T-helper 2 cell treated with Interferon-gamma antibody and Interleukin-4, amounts not matched to agents 5 μg/mL and 100 μg/mL, for 36 hours (primary cell): Measurements from ENCODE around the gene APC2.
"Not testable (repeated sequence)": the region's sequence is repeated elsewhere in the genome, so short reads cannot be mapped to it uniquely, and the experiment has no call there.

Experiments
- DNase-seq: peaks from one replicate; pipeline ENCODE4 v3.0.0; 2021; ENCODE audit warnings: low spot score
- H3K27ac Mint-ChIP-seq: one replicate; pipeline ENCODE4 v1.8.0; 2021; ENCODE audit warnings: mild to moderate bottlenecking, mixed read lengths
- H3K27me3 Mint-ChIP-seq: one replicate; pipeline ENCODE4 v1.8.0; 2021; ENCODE audit warnings: low read depth, mixed read lengths
- H3K36me3 Mint-ChIP-seq: one replicate; pipeline ENCODE4 v1.8.0; 2021; ENCODE audit warnings: low read depth, mixed read lengths
- H3K4me1 Mint-ChIP-seq: one replicate; pipeline ENCODE4 v1.8.0; 2021; ENCODE audit warnings: low read depth, mixed read lengths
- H3K4me3 Mint-ChIP-seq: one replicate; pipeline ENCODE4 v1.8.0; 2022; ENCODE audit warnings: mild to moderate bottlenecking, moderate library complexity, mixed read lengths
- H3K9me3 Mint-ChIP-seq: one replicate; pipeline ENCODE4 v1.8.0; 2021; ENCODE audit warnings: mixed read lengths

Gene APC2

DNA sequence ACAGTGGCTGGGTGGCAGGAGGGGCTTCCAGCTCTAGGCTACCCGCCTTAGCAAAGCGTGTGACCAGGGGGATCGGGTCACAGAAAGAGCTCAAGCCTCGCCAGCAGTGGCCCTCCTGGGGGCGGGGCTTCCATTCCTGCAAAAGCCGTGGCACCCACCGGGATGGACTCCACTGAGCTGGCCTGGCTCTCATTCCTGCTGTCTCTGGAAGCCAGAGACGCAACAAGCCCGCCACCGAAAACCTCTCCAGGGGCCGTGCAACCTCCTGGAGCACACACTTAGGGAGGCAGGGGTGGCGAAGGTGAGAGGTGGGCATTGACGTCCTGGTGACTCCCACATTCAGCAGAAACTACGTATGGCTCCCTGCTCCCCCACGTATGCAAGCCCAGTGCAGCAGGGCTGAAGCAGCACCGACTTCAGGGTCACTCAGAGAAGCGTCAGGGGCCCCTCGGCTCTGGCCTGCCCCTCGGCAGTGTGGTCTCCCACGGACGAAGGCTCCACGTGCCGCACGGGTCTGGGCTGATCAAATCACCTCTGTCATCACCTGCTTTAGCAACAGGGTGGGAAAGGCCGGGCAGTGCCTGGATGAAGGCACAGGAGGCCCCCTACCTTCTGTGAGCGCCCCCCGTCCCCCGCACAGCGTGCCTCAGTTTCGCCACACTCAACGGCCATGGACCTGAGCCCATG lies 26.0 kb downstream of the APC2 start:
- DNase-seq, result no peak
- no peak overlapping the region for H3K4me3 Mint-ChIP-seq
- H3K4me1 Mint-ChIP-seq, result peaks cover 8% of the 10 kb centered on the region
- no peak overlapping the region for H3K27ac Mint-ChIP-seq
- H3K36me3 Mint-ChIP-seq, result peaks cover 6% of the 10 kb centered on the region
- no peaks in the 10 kb centered on the region for H3K9me3 Mint-ChIP-seq
- H3K27me3 Mint-ChIP-seq, result peaks cover 12% of the 10 kb centered on the region

GRCh38 chr19:1477056-1477455 lies 27.1 kb downstream of the APC2 start:
- not testable (repeated sequence) for DNase-seq, H3K4me3 Mint-ChIP-seq, H3K27me3 Mint-ChIP-seq, H3K9me3 Mint-ChIP-seq, H3K36me3 Mint-ChIP-seq, H3K4me1 Mint-ChIP-seq, H3K27ac Mint-ChIP-seq

- Mint-ChIP-seq H3K36me3 (peaks cover 6% of the 10 kb centered on the region), H3K27ac (peak within 1 kb of the TSS; percentile 98), H3K9me3 (no peaks in the 10 kb centered on the region), H3K27me3 (no peaks in the 10 kb centered on the region), H3K4me3 (peak within 1 kb of the TSS; percentile 99), H3K4me1 (peaks cover 8% of the 10 kb centered on the region)
- DNase-seq, result peak; percentile 92
Measured at GRCh38 chr19:1478934-1479707, 29.2 kb downstream of the APC2 start, which contains the start of gene C19orf25. TSS of gene C19orf25 (minus strand) at chr19:1479215. CDS start at chr19:1478903, 312 bp downstream.

DNA sequence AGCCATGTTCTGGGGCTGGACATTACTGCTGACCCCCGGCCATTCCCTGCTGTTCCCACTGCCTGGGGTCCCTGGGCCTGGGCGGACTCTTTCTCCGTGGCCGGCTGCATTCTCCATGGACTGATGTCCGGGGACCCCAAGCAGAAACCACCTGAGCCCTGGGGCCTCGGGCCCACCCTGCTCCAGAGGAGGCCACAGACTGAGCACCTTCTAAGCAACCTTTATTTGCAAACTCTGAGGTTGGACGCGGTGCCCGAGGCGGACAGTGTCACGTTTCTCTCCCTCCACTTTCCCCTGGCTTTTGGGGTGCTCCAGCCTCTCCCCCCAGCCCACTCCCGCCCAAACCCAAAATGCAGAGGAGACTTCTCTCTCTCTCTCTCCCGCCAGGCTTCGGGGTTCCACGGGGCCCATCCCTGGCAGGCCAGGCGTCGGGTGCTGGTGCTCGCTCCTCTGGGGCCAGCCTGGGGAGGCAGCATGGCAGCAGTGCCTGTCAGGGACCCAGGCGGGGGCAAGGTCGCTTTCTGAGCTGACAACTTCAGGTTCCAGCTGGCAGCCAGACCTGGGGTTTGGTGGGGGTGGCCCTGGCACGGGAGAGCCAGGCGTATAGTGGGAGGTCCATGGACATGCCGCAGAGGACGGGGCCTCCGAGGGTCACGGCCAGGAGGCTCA lies 31.4 kb downstream of the APC2 start:
- no peak overlapping the region for H3K4me3 Mint-ChIP-seq
- DNase-seq, result no peak
- no peak overlapping the region for H3K27ac Mint-ChIP-seq
- no peaks in the 10 kb centered on the region for H3K27me3 Mint-ChIP-seq
- peaks cover 8% of the 10 kb centered on the region for H3K4me1 Mint-ChIP-seq
- no peaks in the 10 kb centered on the region for H3K9me3 Mint-ChIP-seq
- H3K36me3 Mint-ChIP-seq, result peaks cover 6% of the 10 kb centered on the region

DNA sequence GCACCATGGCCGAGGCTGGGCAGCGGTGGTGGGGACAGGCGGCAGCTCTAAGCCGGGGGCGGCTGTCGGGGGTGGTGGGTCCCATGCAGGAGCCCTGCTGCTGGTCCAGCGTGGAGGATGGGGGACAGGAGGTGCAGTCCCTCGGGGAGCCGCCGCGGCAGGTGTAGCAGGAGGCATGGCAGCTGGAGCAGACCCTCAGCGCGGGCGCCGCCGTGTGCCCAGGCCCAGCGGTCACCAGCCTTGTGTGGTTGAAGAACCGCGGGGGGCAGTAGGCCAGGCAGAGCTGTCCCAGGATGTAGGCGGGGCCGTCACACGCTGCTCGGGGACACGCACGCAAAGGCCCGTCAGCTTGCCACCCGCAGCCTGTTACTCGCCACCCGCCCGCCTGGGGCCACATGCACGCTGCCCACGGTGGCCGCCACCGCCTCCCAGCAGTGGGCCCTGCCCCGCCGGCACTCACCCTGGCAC lies 32.0 kb downstream of the APC2 start:
- no peaks in the 10 kb centered on the region for H3K27me3 Mint-ChIP-seq
- H3K27ac Mint-ChIP-seq, result no peak overlapping the region
- H3K4me3 Mint-ChIP-seq, result no peak overlapping the region
- H3K4me1 Mint-ChIP-seq, result peaks cover 8% of the 10 kb centered on the region
- no peaks in the 10 kb centered on the region for H3K9me3 Mint-ChIP-seq
- no peak for DNase-seq
- peaks cover 6% of the 10 kb centered on the region for H3K36me3 Mint-ChIP-seq

DNA sequence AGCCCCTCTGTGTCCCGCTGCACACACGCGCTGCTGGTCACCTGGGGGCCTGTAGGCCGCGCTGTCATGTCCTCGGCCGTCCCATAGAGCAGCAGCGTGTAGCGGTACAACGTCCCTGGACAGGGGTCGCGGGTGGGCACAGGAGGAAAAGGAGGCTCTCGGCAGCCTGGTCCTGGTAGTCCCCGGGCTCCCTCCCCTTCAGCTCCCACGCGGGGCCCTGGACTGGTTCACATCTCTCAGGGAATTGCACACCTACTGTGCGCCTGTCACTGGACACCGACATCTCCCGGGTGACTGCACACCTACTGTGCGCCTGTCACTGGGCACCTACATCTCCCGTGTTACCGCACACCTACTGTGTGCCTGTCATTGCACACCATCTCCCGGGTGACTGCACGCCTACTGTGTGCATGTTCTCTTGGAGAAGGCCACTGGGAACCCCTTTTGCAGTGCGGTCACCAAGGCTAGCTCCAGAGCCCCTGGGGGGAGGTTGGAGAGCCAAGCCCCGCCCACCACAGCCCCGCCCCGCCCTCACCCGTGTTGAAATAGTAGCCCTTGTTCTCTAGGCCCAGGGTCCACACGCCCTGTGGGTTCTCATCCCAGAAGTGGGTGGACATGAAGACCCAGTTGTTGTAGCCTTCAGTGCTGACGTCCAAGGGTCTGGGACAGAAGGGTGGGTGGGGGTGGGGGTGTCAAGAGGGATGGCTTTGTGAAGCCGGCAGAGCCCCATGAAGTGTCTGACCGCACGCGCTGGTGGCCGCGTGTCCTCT lies 32.6 kb downstream of the APC2 start:
- no peak for DNase-seq
- Mint-ChIP-seq H3K4me3 (no peak overlapping the region), H3K9me3 (no peaks in the 10 kb centered on the region), H3K27ac (no peak overlapping the region), H3K4me1 (peaks cover 4% of the 10 kb centered on the region), H3K27me3 (no peaks in the 10 kb centered on the region), H3K36me3 (peaks cover 2% of the 10 kb centered on the region)

DNA sequence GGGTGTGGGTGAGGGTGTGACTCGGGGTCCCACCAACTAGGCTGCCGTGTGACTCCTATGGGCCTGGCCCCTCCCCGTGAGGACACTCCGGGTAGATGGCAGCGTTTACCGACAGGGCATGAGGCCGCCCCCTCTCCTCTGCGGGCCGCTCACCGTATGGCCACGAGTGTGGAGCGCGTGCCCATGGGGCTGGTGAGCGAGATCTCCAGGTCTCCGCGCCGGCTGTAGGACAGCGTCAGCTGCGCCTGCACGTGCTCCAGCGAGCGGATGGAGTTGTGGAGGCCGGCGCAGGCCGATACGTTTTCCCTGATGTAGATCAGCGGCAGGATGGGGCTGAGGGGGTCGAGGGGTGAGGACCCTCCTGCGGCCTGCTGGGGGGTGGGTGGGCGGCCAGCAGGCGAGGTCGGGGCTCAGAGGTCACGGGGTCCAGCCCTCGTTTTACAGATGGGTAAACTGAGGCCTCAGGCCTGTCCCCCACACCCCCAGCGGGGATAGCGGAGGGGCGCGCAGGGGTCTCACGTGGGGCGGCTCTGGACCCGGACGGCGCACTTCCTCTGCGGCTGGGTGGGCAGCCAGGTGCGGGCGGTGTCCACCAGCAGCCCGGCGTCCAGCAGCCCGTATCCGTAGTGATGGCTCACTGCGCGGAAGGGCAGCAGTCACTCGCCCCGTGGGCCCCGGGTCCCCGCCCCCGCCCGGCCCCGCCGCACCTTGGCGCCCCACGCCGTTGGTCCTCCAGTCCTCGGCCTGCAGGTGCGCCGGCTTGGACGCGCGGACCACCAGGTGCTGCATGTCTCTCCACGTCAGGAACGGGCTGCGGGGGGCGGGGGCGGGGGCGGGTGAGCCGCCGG lies 33.4 kb downstream of the APC2 start:
- H3K36me3 Mint-ChIP-seq, result peaks cover 2% of the 10 kb centered on the region
- peaks cover 4% of the 10 kb centered on the region for H3K4me1 Mint-ChIP-seq
- H3K4me3 Mint-ChIP-seq, result no peak overlapping the region
- H3K27ac Mint-ChIP-seq, result no peak overlapping the region
- H3K27me3 Mint-ChIP-seq, result no peaks in the 10 kb centered on the region
- no peak for DNase-seq
- no peaks in the 10 kb centered on the region for H3K9me3 Mint-ChIP-seq

- Mint-ChIP-seq H3K27me3 (no peaks in the 10 kb centered on the region), H3K4me1 (peaks cover 3% of the 10 kb centered on the region), H3K9me3 (no peaks in the 10 kb centered on the region), H3K36me3 (peaks cover under 1% of the 10 kb centered on the region), H3K27ac (no peak overlapping the region), H3K4me3 (no peak overlapping the region)
- no peak for DNase-seq
Measured at GRCh38 chr19:1483979-1484428, 34.1 kb downstream of the APC2 start.

DNA sequence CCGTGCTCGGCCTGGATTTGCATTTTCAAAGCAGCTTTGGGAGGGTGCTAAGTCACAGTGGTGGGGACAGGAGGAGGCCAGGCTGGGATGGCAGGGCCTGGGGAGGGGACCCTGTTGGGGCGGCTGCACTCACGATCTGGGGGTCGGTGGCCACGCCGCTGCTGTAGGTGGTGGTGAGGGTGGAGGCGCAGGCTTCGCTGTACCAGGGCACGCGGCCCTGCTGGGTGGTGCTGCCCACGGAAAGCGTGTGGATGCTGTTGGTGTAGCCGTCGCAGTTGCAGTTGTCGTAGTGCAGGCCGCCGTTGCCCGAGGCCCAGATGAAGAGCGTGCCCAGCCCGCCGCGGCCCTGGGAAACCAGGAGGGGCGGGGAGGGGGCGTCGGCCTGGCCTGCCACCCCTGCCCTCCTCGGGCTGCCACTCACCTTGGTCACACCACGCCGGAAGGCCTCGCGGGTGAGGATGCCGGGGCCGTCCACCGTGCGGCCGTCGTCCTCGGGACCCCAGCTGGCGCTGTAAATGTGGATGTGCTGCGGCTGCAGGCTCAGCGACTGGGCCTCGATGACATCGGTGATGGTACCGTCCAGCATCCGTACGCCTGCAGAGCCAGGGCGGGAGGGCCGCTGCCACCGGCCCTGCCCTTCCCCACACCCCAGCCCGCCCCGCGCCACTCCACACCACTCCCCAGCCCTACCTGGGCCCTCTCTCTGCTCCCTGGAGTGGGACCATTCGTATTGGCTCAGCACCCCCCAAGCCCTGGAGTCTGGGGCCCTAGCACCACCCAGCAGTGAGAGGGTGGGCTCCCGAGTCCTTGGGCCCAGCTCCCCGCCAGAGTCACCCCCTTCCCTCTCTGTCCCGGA lies 37.0 kb downstream of the APC2 start:
- H3K4me1 Mint-ChIP-seq, result peaks cover 14% of the 10 kb centered on the region

GRCh38 chr19:1487576-1488281 lies 37.8 kb downstream of the APC2 start:
- no peak for DNase-seq
- Mint-ChIP-seq H3K36me3 (no peaks in the 10 kb centered on the region), H3K4me1 (peaks cover 15% of the 10 kb centered on the region), H3K9me3 (no peaks in the 10 kb centered on the region), H3K27me3 (peaks cover 11% of the 10 kb centered on the region), H3K4me3 (no peak overlapping the region), H3K27ac (no peak overlapping the region)

More for the DNA sequence above, 37.0 kb downstream of the APC2 start:
- H3K9me3 Mint-ChIP-seq, result no peaks in the 10 kb centered on the region
- H3K27ac Mint-ChIP-seq, result no peak overlapping the region
- DNase-seq, result no peak
- peaks cover 6% of the 10 kb centered on the region for H3K27me3 Mint-ChIP-seq
- H3K4me3 Mint-ChIP-seq, result no peak overlapping the region
- H3K36me3 Mint-ChIP-seq, result no peaks in the 10 kb centered on the region

DNA sequence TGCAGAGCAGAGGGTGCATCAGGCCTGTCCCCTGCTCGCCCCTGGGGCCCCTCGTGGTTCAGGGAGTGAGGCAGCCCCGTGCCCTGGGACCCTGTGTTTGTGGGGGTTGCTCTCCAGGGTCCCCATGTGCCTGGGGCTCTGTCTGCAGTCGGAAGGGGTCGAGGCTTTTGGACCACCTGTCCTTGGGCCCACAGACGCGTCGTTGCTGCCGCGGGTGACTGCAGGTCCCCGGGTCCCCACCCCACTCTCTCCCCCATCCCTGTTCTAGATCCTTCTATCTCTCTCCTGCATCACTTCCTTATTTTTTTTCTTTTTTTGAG lies 38.3 kb downstream of the APC2 start:
- Mint-ChIP-seq H3K27me3 (peaks cover 11% of the 10 kb centered on the region), H3K4me3 (no peak overlapping the region), H3K9me3 (no peaks in the 10 kb centered on the region), H3K36me3 (no peaks in the 10 kb centered on the region), H3K27ac (no peak overlapping the region), H3K4me1 (peaks cover 15% of the 10 kb centered on the region)
- DNase-seq, result no peak
